Ishikawa (cell line): ENCODE measurements around the gene ACADSB.
A peak's percentile ranks its signal among the peaks of the same experiment; 100 is the strongest.

Source experiments
- EGR1 ChIP-seq: IDR thresholded peaks from 2 replicates; pipeline ENCODE4 v1.6.1; 2012
- RAD21 ChIP-seq: IDR thresholded peaks from 2 replicates; pipeline ENCODE4 v1.6.1; 2012; ENCODE audit warnings: low read depth
- TF ChIP-seq, protein P1 (sequence below): IDR thresholded peaks from 2 replicates; pipeline ENCODE4 v1.6.1; 2012

- TF ChIP-seq EGR1 = no peak
- TF ChIP-seq, protein P1, sequence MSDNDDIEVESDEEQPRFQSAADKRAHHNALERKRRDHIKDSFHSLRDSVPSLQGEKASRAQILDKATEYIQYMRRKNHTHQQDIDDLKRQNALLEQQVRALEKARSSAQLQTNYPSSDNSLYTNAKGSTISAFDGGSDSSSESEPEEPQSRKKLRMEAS = peak; percentile 90
- TF ChIP-seq RAD21 = peak; percentile 47; the same call in 1 of the 2 replicates
Measured at GRCh38 chr10:122980209-122981065, 28.4 kb upstream of the ACADSB start, which contains the start of gene PSTK.
